Caco-2 (cell line): ENCODE results near the gene KLHDC10. TPM values are rescaled to one million over a fixed set of nuclear protein-coding genes. Genes with fewer than 3 reads are reported as not detected.
"Not testable (repeated sequence)": the region's sequence is repeated elsewhere in the genome, so short reads cannot be mapped to it uniquely, and the experiment has no call there.

Experiments used
- BruUV-seq: library from RNA; stranded (reverse); fragments of 400-500 nt; replicated peaks from 2 replicates; lab custom pipeline; 2021; lab: Mats Ljungman, UMichigan
- CTCF ChIA-PET: fragments of 300-600 bp; sonication (Branson Sonifier 250); formaldehyde crosslinking; loops from one replicate; lab custom pipeline; 2022; ENCODE audit warnings: antibody characterized with exemption; lab: Charles Lee
- POLR2A ChIA-PET: fragments of 300-600 bp; sonication (Branson Sonifier 250); formaldehyde crosslinking; loops from one replicate; lab custom pipeline; 2022; ENCODE audit warnings: antibody characterized with exemption; lab: Charles Lee
- DNase-seq, 2 experiments: peaks; one replicate each; pipeline versions ENCODE4 v3.0.0 to v3.0.0-alpha.2; 2020 to 2022
- H3K27me3 ChIP-seq: replicated peaks from 2 replicates; pipeline ENCODE4 v1.6.0; 2011; ENCODE audit warnings: low read length; ENCODE audit not compliant: control insufficient read depth, insufficient read depth
- H3K36me3 ChIP-seq: 2 replicates; pipeline ENCODE4 v1.5.1; 2011; ENCODE audit warnings: low read length; ENCODE audit not compliant: control insufficient read depth, insufficient read depth
- H3K4me1 ChIP-seq: fragments of 250-450 bp; sonication (Bioruptor Pico); 2 replicates; pipeline ENCODE4 v1.5.1; 2020; ENCODE audit warnings: mild to moderate bottlenecking
- H3K4me3 ChIP-seq: 2 replicates; pipeline ENCODE4 v1.5.1; 2011; ENCODE audit warnings: low read depth, mild to moderate bottlenecking, control low read depth, low read length
- H3K9me3 ChIP-seq: fragments of 250-450 bp; sonication (Bioruptor Pico); 2 replicates; pipeline ENCODE4 v1.5.1; 2020; ENCODE audit warnings: mild to moderate bottlenecking, moderate library complexity
- H3K27ac Mint-ChIP-seq: one replicate; pipeline ENCODE4 v1.8.0; 2022; ENCODE audit warnings: mixed read lengths; ENCODE audit not compliant: unreplicated experiment
- H3K27me3 Mint-ChIP-seq: one replicate; pipeline ENCODE4 v1.8.0; 2022; ENCODE audit warnings: mixed read lengths; ENCODE audit not compliant: insufficient read depth, unreplicated experiment
- H3K36me3 Mint-ChIP-seq: one replicate; pipeline ENCODE4 v1.8.0; 2022; ENCODE audit warnings: mild to moderate bottlenecking, mixed read lengths; ENCODE audit not compliant: insufficient read depth, unreplicated experiment
- H3K4me1 Mint-ChIP-seq: one replicate; pipeline ENCODE4 v1.8.0; 2022; ENCODE audit warnings: low read depth, mixed read lengths; ENCODE audit not compliant: unreplicated experiment
- H3K4me3 Mint-ChIP-seq: one replicate; pipeline ENCODE4 v1.8.0; 2022; ENCODE audit warnings: mild to moderate bottlenecking, moderate library complexity, mixed read lengths; ENCODE audit not compliant: unreplicated experiment
- H3K9me3 Mint-ChIP-seq: one replicate; pipeline ENCODE4 v1.8.0; 2022; ENCODE audit warnings: mixed read lengths; ENCODE audit not compliant: unreplicated experiment
- CTCF ChIP-seq, 2 experiments: fragments of 200-600 bp in 1 of 2; IDR thresholded peaks; 1 replicate in 1 of 2; 2 replicates in 1 of 2; pipeline versions ENCODE4 v1.5.1 to v1.8.0; 2011 to 2022; ENCODE audit warnings: antibody characterized with exemption in 1 of 2, control low read depth in 1 of 2, inconsistent platforms in 1 of 2, low read depth in 1 of 2, low read length in 1 of 2, mild to moderate bottlenecking in 1 of 2, moderate library complexity in 1 of 2; ENCODE audit not compliant: insufficient read depth in 1 of 2, severe bottlenecking in 1 of 2, unreplicated experiment in 1 of 2
- intact Hi-C: fragments of 100-400 bp; cut with micrococcal nuclease; formaldehyde crosslinking; loops from one replicate; pipeline ENCODE4 v1.10.0; 2022; ENCODE audit not compliant: unreplicated experiment
- total RNA-seq: library from RNA; stranded (reverse); gene quantifications from 2 replicates; pipeline ENCODE4 v1.2.3, GENCODE V29; 2022

KLHDC10 gene
- total RNA-seq, 1 experiment from 2014 or later = 22.3 TPM

- Mint-ChIP-seq H3K4me3 (no peak overlapping the region), H3K4me1 (peaks cover 15% of the 10 kb centered on the region), H3K27me3 (no peaks in the 10 kb centered on the region), H3K27ac (no peak overlapping the region), H3K36me3 (no peaks in the 10 kb centered on the region), H3K9me3 (no peaks in the 10 kb centered on the region)
- no peak for TF ChIP-seq CTCF (IDR thresholded peaks at IDR 0.05; ENCODE audit: insufficient read depth in 1 of 2, low read depth in 1 of 2, low read length in 1 of 2, severe bottlenecking in 1 of 2, unreplicated experiment in 1 of 2)
- Histone ChIP-seq H3K27me3 (no peaks in the 10 kb centered on the region), H3K4me3 (no peak overlapping the region), H3K4me1 (peaks cover 17% of the 10 kb centered on the region), H3K9me3 (no peaks in the 10 kb centered on the region), H3K36me3 (no peaks in the 10 kb centered on the region)
- DNase-seq = no peak
- CTCF ChIA-PET = no interaction called here
- POLR2A ChIA-PET = no interaction called here
- BruUV-seq = no TSS peak
- intact Hi-C loops = no loop called here
Measured at GRCh38 chr7:130112662-130113425, 42.5 kb downstream of the KLHDC10 start.

DNA sequence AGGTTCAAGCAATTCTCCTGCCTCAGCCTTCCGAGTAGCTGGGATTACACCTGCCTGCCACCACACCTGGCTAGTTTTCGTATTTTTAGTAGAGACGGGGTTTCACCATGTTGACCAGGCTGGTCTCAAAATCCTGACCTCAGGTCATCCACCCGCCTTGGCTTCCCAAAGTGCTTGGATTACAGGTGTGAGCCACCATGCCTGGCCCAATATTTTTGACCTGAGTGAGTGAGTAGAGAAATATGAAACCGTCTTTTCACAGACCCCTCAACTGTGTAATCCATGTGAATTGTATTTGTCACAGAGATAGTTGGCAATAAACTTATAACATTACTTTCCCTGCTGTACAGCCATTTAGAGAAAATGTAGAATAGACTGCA lies 43.1 kb downstream of the KLHDC10 start:
- H3K4me3 Mint-ChIP-seq, H3K36me3 ChIP-seq, H3K9me3 Mint-ChIP-seq, POLR2A ChIA-PET, H3K27ac Mint-ChIP-seq, intact Hi-C loops, H3K4me3 ChIP-seq, H3K27me3 Mint-ChIP-seq, H3K36me3 Mint-ChIP-seq, H3K27me3 ChIP-seq, CTCF ChIA-PET, BruUV-seq, H3K9me3 ChIP-seq, DNase-seq: not testable (repeated sequence)
- H3K4me1 ChIP-seq = peaks cover 17% of the 10 kb centered on the region
- H3K4me1 Mint-ChIP-seq = peaks cover 15% of the 10 kb centered on the region

- peaks cover 15% of the 10 kb centered on the region for H3K4me1 Mint-ChIP-seq
- H3K4me3 ChIP-seq = no peak overlapping the region
- TF ChIP-seq CTCF (IDR thresholded peaks at IDR 0.05; ENCODE audit: insufficient read depth in 1 of 2, low read depth in 1 of 2, low read length in 1 of 2, severe bottlenecking in 1 of 2, unreplicated experiment in 1 of 2) = no peak
- intact Hi-C loops = no loop called here
- peaks cover 17% of the 10 kb centered on the region for H3K4me1 ChIP-seq
- peak in 1 of 2 experiments; percentile 9 for DNase-seq
- no TSS peak for BruUV-seq
- ChIA-PET POLR2A (no interaction called here), CTCF (interaction anchor here (1.8 kb wide), 1 partner anchor 41 kb away, joined by 10 read pairs; no protein-coding TSS in a partner anchor)
- H3K36me3 Mint-ChIP-seq = peaks cover 10% of the 10 kb centered on the region
- H3K27me3 Mint-ChIP-seq = no peaks in the 10 kb centered on the region
- no peaks in the 10 kb centered on the region for H3K9me3 Mint-ChIP-seq
- 0 out of 2 replicates have a peak, but pooled peaks cover 2% of the 10 kb centered on the region for H3K36me3 ChIP-seq
- H3K9me3 ChIP-seq = no peaks in the 10 kb centered on the region
- H3K27me3 ChIP-seq = no peaks in the 10 kb centered on the region
- no peak overlapping the region for H3K27ac Mint-ChIP-seq
- no peak overlapping the region for H3K4me3 Mint-ChIP-seq
Measured at GRCh38 chr7:130113887-130114286, 43.6 kb downstream of the KLHDC10 start.
